B cell (primary cell): ENCODE results near the gene SNRNP70. TPM values are rescaled to one million over a fixed set of nuclear protein-coding genes. Genes with fewer than 3 reads are reported as not detected.

ENCODE experiments used
- ATAC-seq: fragments of 200-7000 bp; cut with Tn5 transposase; one replicate; pipeline ENCODE4 v1.10.0; 2021; ENCODE audit warnings: low read depth, mild to moderate bottlenecking, moderate number of reproducible peaks, moderate library complexity
- CTCF ChIA-PET: fragments of 350-600 bp; sonication (Branson Sonifier 250); formaldehyde crosslinking; loops from one replicate; lab custom pipeline; 2021; ENCODE audit warnings: antibody characterized with exemption, inconsistent platforms; lab: Charles Lee
- POLR2A ChIA-PET: fragments of 350-600 bp; sonication (Branson Sonifier 250); formaldehyde crosslinking; loops from one replicate; lab custom pipeline; 2021; ENCODE audit warnings: antibody characterized with exemption; lab: Charles Lee
- DNase-seq: peaks from one replicate; pipeline ENCODE4 v3.0.0; 2013
- H2AFZ ChIP-seq: 2 replicates; pipeline ENCODE4 v1.6.1; 2012; ENCODE audit warnings: mild to moderate bottlenecking, low read depth, low read length; ENCODE audit not compliant: insufficient read depth, poor library complexity, severe bottlenecking
- H3K27ac ChIP-seq, 2 donors: 1 replicate in 1 of 2; 2 replicates in 1 of 2; pipeline ENCODE4 v1.5.1; 2012 to 2013; ENCODE audit warnings: low read length in 2 of 2, mild to moderate bottlenecking in 2 of 2, moderate library complexity in 1 of 2
- H3K27me3 ChIP-seq, 4 experiments: fragments of 200-600 bp in 1 of 4; sonication (generic) in 1 of 4; replicated peaks in 1 of 4; 1 replicate in 2 of 4; 2 replicates in 2 of 4; pipeline versions ENCODE4 v1.6.1 to v1.7.0; 2013 to 2016; ENCODE audit warnings: low read length in 3 of 4, mild to moderate bottlenecking in 2 of 4, mixed read lengths in 1 of 4, moderate library complexity in 1 of 4; ENCODE audit not compliant: insufficient read depth in 4 of 4, control insufficient read depth in 3 of 4; ENCODE audit errors: control extremely low read depth in 1 of 4
- H3K36me3 ChIP-seq, 2 experiments: replicated peaks in 1 of 2; 1 replicate in 1 of 2; 2 replicates in 1 of 2; pipeline versions ENCODE4 v1.6.1 to v1.7.1; 2013; ENCODE audit warnings: low read length in 1 of 2; ENCODE audit not compliant: insufficient read depth in 2 of 2, control insufficient read depth in 1 of 2; ENCODE audit errors: control extremely low read depth in 1 of 2, extremely low read depth in 1 of 2
- H3K4me1 ChIP-seq, 2 donors: fragments of 200-600 bp in 1 of 2; sonication (generic) in 1 of 2; 1 replicate in 1 of 2; 2 replicates in 1 of 2; pipeline versions ENCODE4 v1.5.1 to v1.6.1; 2013 to 2017; ENCODE audit warnings: low read length in 2 of 2; ENCODE audit not compliant: control insufficient read depth in 2 of 2, insufficient read depth in 2 of 2
- H3K4me2 ChIP-seq: replicated peaks from 2 replicates; pipeline ENCODE3; 2012; ENCODE audit warnings: mild to moderate bottlenecking, low read depth, low read length; ENCODE audit not compliant: poor library complexity, severe bottlenecking
- H3K4me3 ChIP-seq, 5 experiments: fragments of 200-600 bp in 1 of 5; sonication (generic) in 1 of 5; 1 replicate in 3 of 5; 2 replicates in 2 of 5; pipeline versions ENCODE4 v1.5.1 to v1.7.0; 2011 to 2016; ENCODE audit warnings: low read length in 4 of 5, mild to moderate bottlenecking in 4 of 5, low read depth in 2 of 5, control low read depth in 1 of 5, moderate library complexity in 1 of 5; ENCODE audit not compliant: insufficient read depth in 1 of 5; ENCODE audit errors: control extremely low read depth in 1 of 5, extremely low read depth in 1 of 5
- H3K79me2 ChIP-seq: fragments of 200-600 bp; sonication (generic); one replicate; pipeline ENCODE4 v1.6.0; 2016; ENCODE audit warnings: low read length; ENCODE audit not compliant: control insufficient read depth, insufficient read depth
- H3K9ac ChIP-seq: fragments of 200-600 bp; sonication (generic); 2 replicates; pipeline ENCODE4 v1.6.1; 2017; ENCODE audit warnings: mild to moderate bottlenecking, low read length, moderate library complexity
- H3K9me3 ChIP-seq, 3 donors: one replicate each; pipeline versions ENCODE4 v1.6.1 to v1.7.1; 2013; ENCODE audit warnings: low read length in 2 of 3; ENCODE audit not compliant: control insufficient read depth in 2 of 3, insufficient read depth in 1 of 3; ENCODE audit errors: control extremely low read depth in 1 of 3
- H4K20me1 ChIP-seq: 2 replicates; pipeline ENCODE4 v1.6.0; 2012; ENCODE audit warnings: mild to moderate bottlenecking, low read length; ENCODE audit not compliant: insufficient read depth, control insufficient read depth, poor library complexity, severe bottlenecking
- H3K27ac Mint-ChIP-seq: one replicate; pipeline ENCODE4 v1.8.0; 2021; ENCODE audit warnings: mixed read lengths
- H3K27me3 Mint-ChIP-seq: one replicate; pipeline ENCODE4 v1.8.0; 2021; ENCODE audit warnings: mixed read lengths
- H3K4me1 Mint-ChIP-seq: one replicate; pipeline ENCODE4 v1.8.0; 2021; ENCODE audit warnings: mixed read lengths
- H3K4me3 Mint-ChIP-seq: one replicate; pipeline ENCODE4 v1.8.0; 2021; ENCODE audit warnings: mixed read lengths
- H3K9me3 Mint-ChIP-seq: one replicate; pipeline ENCODE4 v1.8.0; 2022; ENCODE audit warnings: mixed read lengths; ENCODE audit not compliant: insufficient read depth
- EZH2 ChIP-seq: IDR thresholded peaks from 2 replicates; pipeline ENCODE4 v1.6.1; 2012; ENCODE audit warnings: borderline replicate concordance, low read depth, mild to moderate bottlenecking, moderate library complexity, low read length; ENCODE audit not compliant: insufficient read depth, poor library complexity, severe bottlenecking
- WGBS: methylation state at CpG from one replicate; pipeline ENCODE4 v1.1.5; 2013; ENCODE audit warnings: missing lambda C conversion rate; ENCODE audit not compliant: insufficient coverage; 5-methylcytosine and 5-hydroxymethylcytosine counted together
- intact Hi-C: fragments of 100-400 bp; cut with micrococcal nuclease; formaldehyde crosslinking; loops from one replicate; pipeline ENCODE4 v1.10.0; 2022
- polyA plus RNA-seq: library from polyadenylated mRNA; depleted of rRNA; stranded (reverse); fragments of >200 nt; gene quantifications from 2 replicates; pipeline ENCODE4 v1.2.3, GENCODE V29; 2012
- total RNA-seq, 2 donors: library from RNA; stranded (reverse); fragments of 120-200 nt in 1 of 2; gene quantifications; 1 replicate in 1 of 2; 2 replicates in 1 of 2; pipeline versions ENCODE4 v1.2.3 to v1.2.4, GENCODE V29; 2013 to 2022
- TF ChIP-seq, protein P1 (sequence below): fragments of 200-600 bp; IDR thresholded peaks from one replicate; pipeline ENCODE4 v1.8.0; 2022; ENCODE audit warnings: antibody characterized with exemption, mild to moderate bottlenecking

SNRNP70 gene
- total and polyA plus RNA-seq, 2 donors (not counting 1 experiment from before 2014, with no cell fraction given), result 598 to 954 TPM

GRCh38 chr19:49086296-49086695 is 1.0 kb downstream of the SNRNP70 start:
- H3K27me3 Mint-ChIP-seq, result peaks cover 3% of the 10 kb centered on the region
- peak overlapping the region; percentile 90 for H3K9ac ChIP-seq
- H3K4me1 Mint-ChIP-seq, result peaks cover 33% of the 10 kb centered on the region
- H3K9me3 ChIP-seq, result peaks cover 0 to 4% (median 0%) of the 10 kb centered on the region in 3 donors
- ATAC-seq (no peak), DNase-seq (peak; percentile 14)
- peak overlapping the region; percentile 87 for H3K27ac Mint-ChIP-seq
- TF ChIP-seq, protein P1, sequence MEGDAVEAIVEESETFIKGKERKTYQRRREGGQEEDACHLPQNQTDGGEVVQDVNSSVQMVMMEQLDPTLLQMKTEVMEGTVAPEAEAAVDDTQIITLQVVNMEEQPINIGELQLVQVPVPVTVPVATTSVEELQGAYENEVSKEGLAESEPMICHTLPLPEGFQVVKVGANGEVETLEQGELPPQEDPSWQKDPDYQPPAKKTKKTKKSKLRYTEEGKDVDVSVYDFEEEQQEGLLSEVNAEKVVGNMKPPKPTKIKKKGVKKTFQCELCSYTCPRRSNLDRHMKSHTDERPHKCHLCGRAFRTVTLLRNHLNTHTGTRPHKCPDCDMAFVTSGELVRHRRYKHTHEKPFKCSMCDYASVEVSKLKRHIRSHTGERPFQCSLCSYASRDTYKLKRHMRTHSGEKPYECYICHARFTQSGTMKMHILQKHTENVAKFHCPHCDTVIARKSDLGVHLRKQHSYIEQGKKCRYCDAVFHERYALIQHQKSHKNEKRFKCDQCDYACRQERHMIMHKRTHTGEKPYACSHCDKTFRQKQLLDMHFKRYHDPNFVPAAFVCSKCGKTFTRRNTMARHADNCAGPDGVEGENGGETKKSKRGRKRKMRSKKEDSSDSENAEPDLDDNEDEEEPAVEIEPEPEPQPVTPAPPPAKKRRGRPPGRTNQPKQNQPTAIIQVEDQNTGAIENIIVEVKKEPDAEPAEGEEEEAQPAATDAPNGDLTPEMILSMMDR, result no peak
- no peak for TF ChIP-seq EZH2
- CTCF ChIA-PET, result interaction anchor here (0.7 to 1.9 kb wide), 2 partner anchors 11 to 712 kb away, joined by 3 to 8 read pairs; no protein-coding TSS in a partner anchor
- H3K27me3 ChIP-seq, result peaks cover 0 to 3% (median 0%) of the 10 kb centered on the region in 4 experiments
- H3K36me3 ChIP-seq, result peaks cover 0 to 40% of the 10 kb centered on the region in 2 experiments
- peaks cover 20 to 28% of the 10 kb centered on the region in 2 donors for H3K4me1 ChIP-seq
- H3K9me3 Mint-ChIP-seq, result no peaks in the 10 kb centered on the region
- H2AFZ ChIP-seq, result no peak overlapping the region
- intact Hi-C loops, result loop anchor here (10.0 kb wide), 1 partner anchor 301 kb away; no protein-coding TSS in a partner anchor
- H4K20me1 ChIP-seq, result peaks cover 54% of the 10 kb centered on the region
- WGBS, result 76% methylated on average over 8 of the region's 11 CpGs
- peak overlapping the region; percentile 74 to 89 (median 82) for H3K4me3 ChIP-seq
- H3K79me2 ChIP-seq, result peaks cover 57% of the 10 kb centered on the region
- peak overlapping the region; percentile 93 for H3K4me2 ChIP-seq
- POLR2A ChIA-PET, result no interaction called here
- H3K4me3 Mint-ChIP-seq, result peak overlapping the region; percentile 93
- peak overlapping the region in 1 of 2 donors; percentile 90 for H3K27ac ChIP-seq

DNA sequence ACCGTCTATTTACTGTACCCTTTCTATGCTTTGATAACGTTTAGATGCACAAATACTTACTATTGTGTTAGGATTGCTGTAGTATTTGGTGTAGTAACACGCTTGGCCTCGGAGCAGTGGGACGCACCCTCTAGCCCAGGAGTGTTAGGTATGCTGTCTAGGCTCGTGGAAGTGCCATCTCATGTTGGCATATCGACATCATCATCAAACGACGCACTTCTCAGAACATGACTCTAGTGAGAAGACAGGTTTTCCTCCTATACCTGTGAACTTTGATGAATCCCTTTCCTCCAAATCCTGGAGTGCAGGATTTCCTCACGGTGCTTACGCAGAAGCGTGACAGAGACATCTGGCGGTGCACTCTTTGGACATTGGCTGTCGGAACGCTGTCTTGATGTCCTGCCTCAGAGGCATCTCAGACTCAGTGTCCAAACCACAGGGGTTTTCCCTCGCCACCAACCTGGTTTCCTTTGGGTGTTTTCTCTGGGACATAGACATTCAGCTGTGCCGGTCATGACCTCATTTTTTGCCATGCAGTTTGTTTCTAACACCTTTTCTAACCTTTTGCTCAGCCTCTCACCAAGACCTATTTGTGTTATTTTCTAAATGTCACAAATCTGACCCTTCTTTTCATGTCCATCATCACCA is 6.3 kb downstream of the SNRNP70 start:
- Mint-ChIP-seq H3K27me3 (no peaks in the 10 kb centered on the region), H3K9me3 (no peaks in the 10 kb centered on the region), H3K4me3 (no peak overlapping the region), H3K4me1 (peaks cover 24% of the 10 kb centered on the region), H3K27ac (no peak overlapping the region)
- ATAC-seq, result no peak
- H3K4me2 ChIP-seq, result no peak overlapping the region
- no peak overlapping the region for H3K27ac ChIP-seq
- ChIA-PET CTCF (interaction anchor here (0.6 kb wide), 1 partner anchor 175 kb away, joined by 3 read pairs; no protein-coding TSS in a partner anchor), POLR2A (no interaction called here)
- peaks cover 78% of the 10 kb centered on the region for H3K79me2 ChIP-seq
- peaks cover 0 to 66% of the 10 kb centered on the region in 2 experiments for H3K36me3 ChIP-seq
- 96% methylated on average over 15 of the region's 17 CpGs for WGBS
- H3K9ac ChIP-seq, result no peak overlapping the region
- no peak for TF ChIP-seq EZH2
- TF ChIP-seq, protein P1, result no peak
- no peak overlapping the region for H3K4me3 ChIP-seq
- H3K4me1 ChIP-seq, result peaks cover 10 to 13% of the 10 kb centered on the region in 2 donors
- DNase-seq, result no peak
- H3K9me3 ChIP-seq, result no peaks in the 10 kb centered on the region
- no peaks in the 10 kb centered on the region for H3K27me3 ChIP-seq
- no peak overlapping the region for H2AFZ ChIP-seq
- intact Hi-C loops, result no loop called here
- H4K20me1 ChIP-seq, result peaks cover 91% of the 10 kb centered on the region
